Measurements from ENCODE around the gene PHF21B.
A peak's percentile ranks its signal among the peaks of the same experiment; 100 is the strongest.
"Not testable (repeated sequence)": the region's sequence is repeated elsewhere in the genome, so short reads cannot be mapped to it uniquely, and the experiment has no call there.

The PHF21B gene

GRCh38 chr22:45009606-45010531 is at the start of gene PHF21B:
Gene PHF21B (minus strand): TSS chr22:45010005. CDS start chr22:45009549, 456 bp downstream.
- peak in 1 of 2 donors; percentile 38 for DNase-seq (ENCODE audit: low read depth in 2 of 2)

GRCh38 chr22:45059296-45059695 is 49.5 kb upstream of the PHF21B start:
- DNase-seq (ENCODE audit: low read depth in 2 of 2): no peak

- DNase-seq (ENCODE audit: low read depth in 2 of 2): no peak
Observed at GRCh38 chr22:45058622-45058912, 48.8 kb upstream of the PHF21B start.

GRCh38 chr22:45055936-45056335 is 46.1 kb upstream of the PHF21B start:
- DNase-seq (ENCODE audit: low read depth in 2 of 2): no peak

- DNase-seq (ENCODE audit: low read depth in 2 of 2): no peak
Observed at GRCh38 chr22:45053571-45053970, 43.8 kb upstream of the PHF21B start.

GRCh38 chr22:45053094-45053493 is 43.3 kb upstream of the PHF21B start:
- no peak for DNase-seq (ENCODE audit: low read depth in 2 of 2)

- DNase-seq (ENCODE audit: low read depth in 2 of 2): not testable (repeated sequence)
Observed at GRCh38 chr22:45052665-45053064, 42.9 kb upstream of the PHF21B start.

GRCh38 chr22:45051946-45052345 is 42.1 kb upstream of the PHF21B start:
- no peak for DNase-seq (ENCODE audit: low read depth in 2 of 2)

- no peak for DNase-seq (ENCODE audit: low read depth in 2 of 2)
Observed at GRCh38 chr22:45051419-45051818, 41.6 kb upstream of the PHF21B start.

- DNase-seq (ENCODE audit: low read depth in 2 of 2): no peak
Observed at GRCh38 chr22:45047260-45047659, 37.5 kb upstream of the PHF21B start.

- no peak for DNase-seq (ENCODE audit: low read depth in 2 of 2)
Observed at GRCh38 chr22:45045208-45045607, 35.4 kb upstream of the PHF21B start.

GRCh38 chr22:45042263-45042662 is 32.5 kb upstream of the PHF21B start:
- no peak for DNase-seq (ENCODE audit: low read depth in 2 of 2)

GRCh38 chr22:45039133-45039532 is 29.3 kb upstream of the PHF21B start:
- no peak for DNase-seq (ENCODE audit: low read depth in 2 of 2)

- DNase-seq (ENCODE audit: low read depth in 2 of 2): no peak
Observed at GRCh38 chr22:45036154-45036553, 26.3 kb upstream of the PHF21B start.

GRCh38 chr22:45034821-45035220 is 25.0 kb upstream of the PHF21B start:
- DNase-seq (ENCODE audit: low read depth in 2 of 2): no peak

- DNase-seq (ENCODE audit: low read depth in 2 of 2): no peak
Observed at GRCh38 chr22:45034156-45034555, 24.4 kb upstream of the PHF21B start.

GRCh38 chr22:45033136-45033535 is 23.3 kb upstream of the PHF21B start:
- no peak for DNase-seq (ENCODE audit: low read depth in 2 of 2)

- no peak for DNase-seq (ENCODE audit: low read depth in 2 of 2)
Observed at GRCh38 chr22:45031629-45032403, 22.0 kb upstream of the PHF21B start.

- DNase-seq (ENCODE audit: low read depth in 2 of 2): no peak
Observed at GRCh38 chr22:45029501-45029900, 19.7 kb upstream of the PHF21B start.

- no peak for DNase-seq (ENCODE audit: low read depth in 2 of 2)
Observed at GRCh38 chr22:45026511-45026910, 16.7 kb upstream of the PHF21B start.

- DNase-seq (ENCODE audit: low read depth in 2 of 2): no peak
Observed at GRCh38 chr22:45023431-45023830, 13.6 kb upstream of the PHF21B start.

GRCh38 chr22:45019861-45020655 is 10.3 kb upstream of the PHF21B start:
- no peak for DNase-seq (ENCODE audit: low read depth in 2 of 2)
